CD4-positive, alpha-beta T cell treated with Interleukin-15 for 1 hour (primary cell): ENCODE measurements around the gene GJC2.
A peak's percentile ranks its signal among the peaks of the same experiment; 100 is the strongest.
"Not testable (repeated sequence)": the region's sequence is repeated elsewhere in the genome, so short reads cannot be mapped to it uniquely, and the experiment has no call there.

Source experiments
- DNase-seq: peaks from one replicate; pipeline ENCODE4 v3.0.0-alpha.2; 2020

The GJC2 gene

DNA sequence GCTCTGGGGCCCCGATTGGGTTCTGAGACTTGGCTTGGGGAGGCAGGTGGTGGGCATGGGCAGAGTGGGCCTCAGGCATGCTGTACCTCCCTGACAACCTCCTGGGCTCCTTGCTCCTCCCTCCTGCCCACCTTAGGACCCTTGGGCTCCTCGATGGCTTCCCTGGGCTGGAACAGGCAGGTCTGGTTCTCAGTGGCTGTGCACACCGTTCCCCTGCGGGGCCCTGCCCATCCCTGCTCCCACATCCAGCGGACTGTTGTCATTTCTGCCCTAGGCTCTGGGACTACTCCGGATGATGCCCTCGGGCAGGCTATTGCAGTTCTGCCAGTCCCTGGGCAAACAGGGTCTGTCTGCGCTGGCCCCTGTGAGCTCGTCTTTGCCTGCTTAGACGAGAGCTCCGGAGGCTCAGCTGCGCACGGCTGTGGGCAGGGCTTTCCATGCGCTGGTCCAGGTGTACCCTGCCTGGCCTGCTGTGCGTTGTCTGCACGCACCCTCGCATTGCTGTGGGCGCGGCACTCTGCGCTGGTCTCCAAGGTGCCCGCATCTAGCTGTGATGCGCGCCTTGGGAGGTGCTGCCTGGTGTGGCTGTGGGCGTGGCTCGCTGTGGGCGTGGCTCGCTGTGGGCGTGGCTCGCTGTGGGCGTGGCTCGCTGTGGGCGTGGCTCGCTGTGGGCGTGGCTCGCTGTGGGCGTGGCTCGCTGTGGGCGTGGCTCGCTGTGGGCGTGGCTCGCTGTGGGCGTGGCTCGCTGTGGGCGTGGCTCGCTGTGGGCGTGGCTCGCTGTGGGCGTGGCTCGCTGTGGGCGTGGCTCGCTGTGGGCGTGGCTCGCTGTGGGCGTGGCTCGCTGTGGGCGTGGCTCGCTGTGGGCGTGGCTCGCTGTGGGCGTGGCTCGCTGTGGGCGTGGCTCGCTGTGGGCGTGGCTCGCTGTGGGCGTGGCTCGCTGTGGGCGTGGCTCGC, 24.1 kb downstream of the GJC2 start:
- not testable (repeated sequence) for DNase-seq

DNA sequence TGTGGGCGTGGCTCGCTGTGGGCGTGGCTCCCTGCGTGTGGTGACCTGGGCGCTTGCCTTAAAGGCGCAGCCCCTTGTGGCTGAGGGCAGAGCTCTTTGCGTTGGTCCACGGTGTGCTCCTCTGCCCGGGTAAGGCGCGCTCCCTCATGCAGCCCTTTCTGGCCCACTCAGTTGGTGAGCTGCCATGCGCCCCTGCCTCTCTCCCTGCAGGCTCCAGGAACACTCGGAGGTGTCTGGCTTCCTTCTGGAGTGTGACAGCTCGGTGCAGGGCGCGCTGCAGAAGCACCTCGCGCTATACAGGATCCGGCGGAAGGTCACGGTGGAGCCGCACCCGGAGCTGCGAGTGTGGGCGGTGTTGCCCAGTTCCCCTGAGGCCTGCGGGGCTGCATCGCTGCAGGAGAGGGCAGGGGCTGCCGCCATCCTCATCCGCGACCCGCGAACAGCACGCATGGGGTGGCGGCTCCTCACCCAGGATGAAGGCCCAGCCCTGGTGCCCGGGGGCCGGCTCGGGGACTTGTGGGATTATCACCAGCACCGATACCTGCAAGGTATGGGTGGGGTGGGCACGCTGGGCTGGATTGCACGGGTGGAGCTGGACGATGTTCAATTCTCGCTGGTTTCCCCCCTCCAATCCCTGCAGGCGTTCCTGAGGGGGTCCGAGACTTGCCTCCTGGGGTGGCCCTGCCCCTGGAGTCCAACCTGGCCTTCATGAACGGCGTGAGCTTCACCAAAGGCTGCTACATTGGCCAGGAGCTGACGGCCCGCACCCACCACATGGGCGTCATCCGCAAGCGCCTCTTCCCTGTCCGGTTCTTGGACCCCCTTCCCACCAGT, 25.0 kb downstream of the GJC2 start:
- DNase-seq, result peak; percentile 42

DNA sequence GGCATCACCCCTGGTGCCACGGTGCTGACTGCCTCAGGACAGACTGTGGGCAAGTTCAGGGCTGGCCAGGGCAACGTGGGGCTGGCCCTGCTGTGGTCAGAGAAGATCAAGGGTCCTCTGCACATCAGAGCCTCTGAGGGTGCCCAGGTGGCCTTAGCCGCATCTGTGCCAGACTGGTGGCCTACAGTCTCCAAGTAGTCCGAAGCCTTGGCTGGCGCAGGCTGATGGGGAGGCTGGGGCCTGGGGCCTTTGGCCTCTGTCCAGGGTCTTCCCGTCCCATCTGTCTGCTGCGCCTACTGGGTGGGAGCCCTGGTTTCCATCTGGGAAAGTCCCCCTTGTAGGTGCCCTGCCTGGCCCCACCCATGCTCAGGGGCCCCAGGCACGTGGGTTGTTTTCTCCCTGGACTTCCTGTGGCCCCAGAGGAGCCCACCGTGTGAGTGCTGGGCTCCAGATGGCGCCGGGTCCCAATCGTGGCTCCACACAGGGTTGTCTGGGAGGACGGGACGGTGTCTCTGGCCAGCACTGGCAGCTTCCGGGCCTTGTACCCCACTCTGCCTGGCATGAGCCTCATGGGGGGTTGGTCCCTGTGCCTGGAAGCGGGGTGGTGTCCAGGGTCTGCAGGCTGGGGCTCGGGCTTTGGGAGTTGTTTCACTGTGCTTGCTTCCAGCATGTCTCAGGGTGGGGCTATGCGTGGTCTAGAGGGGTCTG, 25.7 kb downstream of the GJC2 start:
- DNase-seq, result no peak

GRCh38 chr1:228176024-228176395, 26.3 kb downstream of the GJC2 start:
- DNase-seq, result no peak

- DNase-seq, result no peak
These were observed 26.9 kb downstream of the GJC2 start for GRCh38 chr1:228176461-228177182.

GRCh38 chr1:228177183-228177475, 27.4 kb downstream of the GJC2 start:
- DNase-seq, result no peak

DNA sequence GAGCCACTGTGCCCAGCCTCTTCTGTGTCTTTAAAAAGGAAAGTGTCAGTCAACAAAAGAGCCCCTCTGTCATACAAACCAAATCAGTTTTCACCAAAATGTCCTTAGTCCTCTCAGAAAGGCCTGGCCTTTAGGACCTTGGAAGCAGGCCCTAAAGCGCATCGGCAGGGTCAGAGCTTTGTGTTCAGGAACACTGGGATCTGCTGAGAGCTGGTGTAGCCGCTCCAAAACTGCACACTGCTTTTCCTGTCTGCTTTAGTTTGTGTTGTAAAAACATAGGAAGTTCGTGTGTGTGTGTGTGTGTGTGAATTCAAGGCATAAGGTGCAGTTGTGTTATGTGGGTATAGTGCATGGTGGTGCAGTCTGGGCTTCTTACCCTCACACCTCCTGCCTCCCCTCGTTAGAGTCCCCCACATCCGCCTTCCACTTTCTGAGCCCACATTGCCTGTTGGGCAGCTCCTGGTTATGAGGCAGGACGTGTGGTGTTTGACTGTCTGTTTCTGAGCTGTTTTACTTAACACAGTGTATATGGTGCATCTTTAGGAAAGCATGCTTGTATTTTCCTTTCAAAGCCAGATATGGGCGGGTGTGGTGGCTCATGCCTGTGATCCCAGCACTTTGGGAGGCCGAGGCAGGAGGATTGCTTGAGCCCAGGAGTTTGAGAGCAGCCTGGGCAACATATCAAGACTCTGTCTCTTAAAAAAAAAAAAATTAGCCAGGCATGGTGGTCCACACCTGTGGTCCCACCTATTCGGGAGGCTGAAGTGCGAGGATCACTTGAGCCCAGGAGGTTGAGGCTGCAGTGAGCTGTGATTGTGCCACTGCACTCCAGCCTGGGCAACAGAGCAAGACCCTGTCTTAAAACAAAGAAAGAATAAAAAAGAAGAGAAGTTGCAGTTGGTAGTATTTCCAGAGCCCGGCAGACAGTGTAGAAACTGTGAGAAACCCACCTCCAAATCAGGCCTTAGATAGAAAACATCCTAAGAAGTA, 28.3 kb downstream of the GJC2 start:
- no peak for DNase-seq

DNA sequence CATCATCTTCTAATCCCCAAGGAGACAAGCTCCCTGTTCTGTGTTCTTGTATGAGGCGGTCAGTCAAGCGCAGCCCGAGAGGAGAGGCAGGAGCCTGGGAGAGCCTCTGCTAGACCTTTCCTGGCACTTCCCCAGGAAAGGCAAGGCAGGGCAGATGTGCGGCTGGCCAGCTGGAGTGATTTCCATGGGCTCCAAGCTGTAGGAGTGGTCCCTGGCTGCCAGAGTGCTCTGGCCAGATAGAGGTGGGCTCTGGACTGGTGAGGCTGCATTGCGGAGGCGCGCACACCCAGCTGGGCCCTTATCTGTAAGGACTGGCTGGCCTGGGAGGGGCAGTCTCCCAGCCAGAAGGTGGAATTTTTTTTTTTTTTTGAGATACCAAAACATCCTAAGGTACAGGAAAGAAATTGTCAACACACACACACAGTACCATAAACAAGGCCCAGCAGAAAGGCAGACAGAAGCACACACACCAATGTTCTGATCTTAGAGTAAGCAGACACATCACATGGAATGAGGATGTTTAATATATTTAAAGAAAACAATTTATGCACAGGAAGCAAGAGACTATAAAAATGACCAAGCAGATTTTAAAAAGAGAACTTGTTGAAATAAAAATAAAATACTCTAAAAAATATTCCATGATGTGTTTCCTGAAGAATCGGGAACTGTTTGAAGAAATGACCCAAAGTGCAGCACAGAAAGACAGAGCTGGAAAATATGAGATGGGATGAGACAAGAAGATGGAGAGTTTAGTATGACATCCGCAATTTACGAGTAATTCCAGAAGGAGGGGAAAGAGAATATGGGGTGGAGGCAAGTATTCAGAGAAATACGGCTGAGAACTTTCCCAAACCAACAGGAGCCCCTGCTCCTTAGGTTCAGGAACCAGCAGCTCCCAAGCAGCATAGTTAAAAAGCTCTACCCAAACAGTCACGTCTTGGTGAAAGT, 29.3 kb downstream of the GJC2 start:
- no peak for DNase-seq

- DNase-seq, result no peak
These were observed 30.7 kb downstream of the GJC2 start for GRCh38 chr1:228180271-228180958.

GRCh38 chr1:228180959-228181644, 31.4 kb downstream of the GJC2 start:
- DNase-seq, result no peak

GRCh38 chr1:228181645-228182034, 31.9 kb downstream of the GJC2 start:
- no peak for DNase-seq

GRCh38 chr1:228182296-228183030, 32.7 kb downstream of the GJC2 start:
- DNase-seq, result no peak

GRCh38 chr1:228184152-228184551, 34.4 kb downstream of the GJC2 start:
- DNase-seq, result no peak

DNA sequence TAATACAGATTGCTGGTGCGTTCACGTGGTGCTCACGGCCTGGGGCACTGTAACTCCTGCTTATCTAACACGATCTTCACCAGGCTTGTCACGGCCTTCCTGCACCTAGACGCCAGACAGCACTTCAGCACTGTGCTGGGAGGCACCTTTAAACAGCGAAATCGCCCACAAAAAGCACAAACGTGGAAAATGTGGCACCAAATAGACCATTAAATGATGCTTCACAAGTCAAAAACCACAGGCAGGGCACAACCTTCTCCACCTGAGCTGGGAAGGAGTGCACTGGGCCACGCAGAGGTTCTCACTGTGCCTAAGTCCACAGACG, 35.9 kb downstream of the GJC2 start:
- DNase-seq, result peak; percentile 58

DNA sequence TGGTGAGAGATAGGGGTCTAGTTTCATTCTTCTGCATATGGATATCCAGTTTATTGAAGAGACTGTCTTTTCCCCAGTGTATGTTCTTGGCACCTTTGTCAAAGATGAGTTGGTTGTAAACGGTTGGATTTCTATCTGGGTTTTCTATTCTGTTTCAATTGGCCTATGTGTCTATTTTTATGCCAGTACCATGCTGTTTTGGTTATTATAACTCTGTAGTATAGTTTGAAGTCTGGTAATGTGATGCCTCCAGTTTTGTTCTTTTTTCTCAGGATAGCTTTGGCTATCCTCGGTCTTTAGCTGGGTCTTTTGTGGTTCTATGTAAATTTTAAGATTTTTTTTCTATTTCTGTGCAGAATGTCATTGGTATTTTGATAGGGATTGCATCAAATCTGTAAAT, 38.5 kb downstream of the GJC2 start:
- DNase-seq, result not testable (repeated sequence)

DNA sequence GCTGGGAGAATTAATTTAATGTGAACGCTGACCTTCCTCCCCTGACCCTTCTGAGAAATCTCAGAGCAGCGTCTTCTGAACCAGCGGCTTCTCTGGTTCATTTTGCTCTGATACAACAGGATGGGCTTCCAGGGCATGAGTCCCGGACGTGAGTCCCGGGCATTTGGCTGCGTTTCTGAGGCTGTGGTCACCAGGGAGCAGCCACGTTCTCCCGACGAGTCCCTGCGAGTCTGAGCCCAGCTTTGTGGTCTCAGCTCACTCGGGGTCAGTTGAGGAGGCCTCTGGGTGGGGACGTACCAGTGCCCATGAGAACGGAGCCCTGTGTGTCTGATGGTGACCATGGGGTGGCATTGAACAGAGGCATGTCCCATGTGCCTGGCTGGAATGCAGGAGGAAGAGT, 40.5 kb downstream of the GJC2 start:
- DNase-seq, result no peak

DNA sequence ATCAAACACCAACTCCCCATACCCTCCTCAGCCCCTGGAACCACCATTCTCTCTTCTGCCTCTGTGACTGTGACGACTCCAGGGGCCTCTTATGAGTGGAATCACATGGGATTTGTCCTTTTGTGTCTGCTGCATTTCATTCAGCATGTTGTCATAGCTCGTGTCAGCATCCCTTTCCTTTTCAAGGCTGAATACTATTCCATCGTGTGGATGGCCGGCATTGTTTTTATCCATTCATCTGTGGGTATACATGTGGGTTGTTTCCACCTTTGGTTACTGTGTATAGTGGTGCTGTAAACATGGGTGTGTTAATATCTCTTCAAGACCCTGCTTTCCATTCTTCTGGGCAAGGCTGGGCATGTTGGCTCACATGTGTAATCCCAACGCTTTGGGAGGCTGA, 41.0 kb downstream of the GJC2 start:
- DNase-seq, result no peak

DNA sequence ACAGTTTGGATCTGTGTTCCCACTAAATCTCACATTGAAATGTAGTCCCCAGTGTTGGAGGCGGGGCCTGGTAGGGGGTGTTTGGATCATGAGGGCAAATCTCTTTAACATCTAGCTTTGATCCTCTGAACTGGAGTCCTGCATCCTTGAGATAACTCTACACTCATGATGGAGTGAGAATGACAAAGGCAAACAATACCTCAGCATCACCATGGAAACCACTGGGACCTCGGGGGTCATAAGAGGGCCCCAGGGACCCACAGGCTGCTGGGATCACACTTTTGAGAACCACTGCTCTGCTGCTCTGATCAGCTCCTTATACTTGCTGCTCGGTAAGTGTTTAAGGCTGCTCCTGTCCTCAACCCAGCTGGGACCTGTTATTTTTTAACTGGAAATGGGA, 44.7 kb downstream of the GJC2 start:
- DNase-seq, result no peak
